GM21717 (cell line): ENCODE data around the gene PDCD2L.
A peak's percentile ranks its signal among the peaks of the same experiment; 100 is the strongest.
"Not testable (repeated sequence)": the region's sequence is repeated elsewhere in the genome, so short reads cannot be mapped to it uniquely, and the experiment has no call there.

Experiments
- ATAC-seq: cut with Tn5 transposase; IDR thresholded peaks from one replicate; pipeline ENCODE4 v1.9.1; 2021; ENCODE audit warnings: mild to moderate bottlenecking, moderate library complexity; ENCODE audit not compliant: unreplicated experiment

Gene PDCD2L

GRCh38 chr19:34373601-34374288 lies 30.5 kb upstream of the PDCD2L start:
- ATAC-seq: no peak

- ATAC-seq: no peak
Measured at GRCh38 chr19:34375598-34375997, 28.6 kb upstream of the PDCD2L start.

- ATAC-seq: no peak
Measured at GRCh38 chr19:34380639-34381241, 23.5 kb upstream of the PDCD2L start.

GRCh38 chr19:34381399-34382251 lies 22.6 kb upstream of the PDCD2L start:
- ATAC-seq: no peak

GRCh38 chr19:34382471-34382870 lies 21.7 kb upstream of the PDCD2L start:
- no peak for ATAC-seq

GRCh38 chr19:34383599-34383998 lies 20.6 kb upstream of the PDCD2L start:
- ATAC-seq: no peak

GRCh38 chr19:34386645-34387445 lies 17.4 kb upstream of the PDCD2L start:
- ATAC-seq: no peak

GRCh38 chr19:34387446-34387810 lies 16.8 kb upstream of the PDCD2L start:
- no peak for ATAC-seq

- not testable (repeated sequence) for ATAC-seq
Measured at GRCh38 chr19:34388745-34389144, 15.5 kb upstream of the PDCD2L start.

GRCh38 chr19:34391813-34392212 lies 12.4 kb upstream of the PDCD2L start:
- no peak for ATAC-seq

GRCh38 chr19:34393031-34393430 lies 11.2 kb upstream of the PDCD2L start:
- ATAC-seq: no peak

- ATAC-seq: no peak
Measured at GRCh38 chr19:34393629-34394028, 10.6 kb upstream of the PDCD2L start.

- ATAC-seq: no peak
Measured at GRCh38 chr19:34397853-34398252, 6.3 kb upstream of the PDCD2L start.

GRCh38 chr19:34399886-34400285 lies 4.3 kb upstream of the PDCD2L start:
- ATAC-seq: no peak

GRCh38 chr19:34400844-34401243 lies 3.4 kb upstream of the PDCD2L start:
- not testable (repeated sequence) for ATAC-seq

- no peak for ATAC-seq
Measured at GRCh38 chr19:34402074-34402600, 2.1 kb upstream of the PDCD2L start.

GRCh38 chr19:34403784-34404108 lies 453 bp upstream of the PDCD2L start:
- peak; percentile 15 for ATAC-seq

GRCh38 chr19:34405892-34406660 lies 1.9 kb downstream of the PDCD2L start:
- no peak for ATAC-seq

GRCh38 chr19:34408411-34408810 lies 4.2 kb downstream of the PDCD2L start:
- no peak for ATAC-seq
